Peyer's patch (tissue), 4 donors: ENCODE results near the gene INHBA.

Source experiments
- POLR2A ChIP-seq, 2 donors: fragments of 450-650 bp; IDR thresholded peaks; one replicate each; pipeline ENCODE4 v1.5.1; 2017; ENCODE audit warnings: antibody characterized with exemption in 2 of 2, mild to moderate bottlenecking in 2 of 2, moderate library complexity in 2 of 2
- TF ChIP-seq, protein P1 (sequence below), 6 experiments: fragments of 450-650 bp in 4 of 6; fragments of 200-600 bp in 2 of 6; sonication (generic) in 1 of 6; IDR thresholded peaks; one replicate each; pipeline ENCODE4 v1.5.1; 2017 to 2019; ENCODE audit warnings: antibody characterized with exemption in 6 of 6, mild to moderate bottlenecking in 3 of 6, moderate library complexity in 1 of 6

GRCh38 chr7:41738336-41738735 lies 35.4 kb upstream of the INHBA start:
- TF ChIP-seq, protein P1, sequence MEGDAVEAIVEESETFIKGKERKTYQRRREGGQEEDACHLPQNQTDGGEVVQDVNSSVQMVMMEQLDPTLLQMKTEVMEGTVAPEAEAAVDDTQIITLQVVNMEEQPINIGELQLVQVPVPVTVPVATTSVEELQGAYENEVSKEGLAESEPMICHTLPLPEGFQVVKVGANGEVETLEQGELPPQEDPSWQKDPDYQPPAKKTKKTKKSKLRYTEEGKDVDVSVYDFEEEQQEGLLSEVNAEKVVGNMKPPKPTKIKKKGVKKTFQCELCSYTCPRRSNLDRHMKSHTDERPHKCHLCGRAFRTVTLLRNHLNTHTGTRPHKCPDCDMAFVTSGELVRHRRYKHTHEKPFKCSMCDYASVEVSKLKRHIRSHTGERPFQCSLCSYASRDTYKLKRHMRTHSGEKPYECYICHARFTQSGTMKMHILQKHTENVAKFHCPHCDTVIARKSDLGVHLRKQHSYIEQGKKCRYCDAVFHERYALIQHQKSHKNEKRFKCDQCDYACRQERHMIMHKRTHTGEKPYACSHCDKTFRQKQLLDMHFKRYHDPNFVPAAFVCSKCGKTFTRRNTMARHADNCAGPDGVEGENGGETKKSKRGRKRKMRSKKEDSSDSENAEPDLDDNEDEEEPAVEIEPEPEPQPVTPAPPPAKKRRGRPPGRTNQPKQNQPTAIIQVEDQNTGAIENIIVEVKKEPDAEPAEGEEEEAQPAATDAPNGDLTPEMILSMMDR (IDR thresholded peaks at IDR 0.05) = no peak
- TF ChIP-seq POLR2A (IDR thresholded peaks at IDR 0.05) = no peak
